H1 (cell line): Measurements from ENCODE around the gene MASP1. TPM values are rescaled to one million over a fixed set of nuclear protein-coding genes. Genes with fewer than 3 reads are reported as not detected.

ENCODE experiments used
- BRCA1 ChIP-seq: IDR thresholded peaks from 2 replicates; pipeline ENCODE4 v1.6.1; 2012; ENCODE audit warnings: low read depth, low read length, improper control_type of control experiment
- CTCF ChIP-seq, 3 experiments: IDR thresholded peaks; 1 replicate in 2 of 3; 2 replicates in 1 of 3; pipeline versions ENCODE4 v1.5.1 to v1.6.1; 2011; ENCODE audit warnings: low read length in 3 of 3, mild to moderate bottlenecking in 3 of 3, inconsistent platforms in 2 of 3, low read depth in 1 of 3, moderate library complexity in 1 of 3; ENCODE audit not compliant: insufficient read depth in 1 of 3; ENCODE audit errors: control extremely low read depth in 1 of 3
- EP300 ChIP-seq, 2 experiments: IDR thresholded peaks; 1 replicate in 1 of 2; 2 replicates in 1 of 2; pipeline ENCODE4 v1.6.1; 2011 to 2012; ENCODE audit warnings: low read depth in 2 of 2, low read length in 2 of 2, mild to moderate bottlenecking in 2 of 2, borderline replicate concordance in 1 of 2, inconsistent platforms in 1 of 2, moderate library complexity in 1 of 2
- GTF2F1 ChIP-seq: IDR thresholded peaks from 2 replicates; pipeline ENCODE4 v1.6.1; 2012; ENCODE audit warnings: low read depth, low read length, improper control_type of control experiment, borderline replicate concordance
- polyA plus RNA-seq, 7 experiments: library from polyadenylated mRNA; depleted of rRNA in 3 of 7; stranded (reverse) in 5 of 7; unstranded in 2 of 7; fragments of >200 nt in 5 of 7; fragments of 200-250 nt in 2 of 7; gene quantifications; 1 replicate in 5 of 7; 2 replicates in 1 of 7; 4 replicates in 1 of 7; pipeline versions ENCODE4 v1.2.1 to v1.2.3, GENCODE V29; 2011 to 2013; ENCODE audit warnings: missing spikeins in 2 of 7, mixed read lengths in 2 of 7
- total RNA-seq: library from RNA; stranded (reverse); fragmentation: NEBNext Ultra II Directional; extraction: Animal tissue kit (Norgen Biotek cat#: 25700); gene quantifications from 2 replicates; pipeline ENCODE4 v1.2.1, GENCODE V29; 2021

MASP1 gene
- total and polyA plus RNA-seq, 2 of the 8 experiments (the other 6 are each of a cell fraction or from before 2014, with no cell fraction given) = 2.7 to 3.5 TPM

GRCh38 chr3:187293516-187294430, 2.2 kb upstream of the MASP1 start (continued):
- TF ChIP-seq GTF2F1 = no peak
- no peak for TF ChIP-seq CTCF (IDR thresholded peaks at IDR 0.05; ENCODE audit: control extremely low read depth in 1 of 3, insufficient read depth in 1 of 3, low read depth in 1 of 3, low read length in 3 of 3)
- TF ChIP-seq BRCA1 = no peak
- TF ChIP-seq EP300 (IDR thresholded peaks at IDR 0.05; ENCODE audit: borderline replicate concordance in 1 of 2, low read depth in 2 of 2, low read length in 2 of 2) = no peak
